SK-N-SH (cell line): ENCODE results near the gene EPB41L5. TPM values are rescaled to one million over a fixed set of nuclear protein-coding genes. Genes with fewer than 3 reads are reported as not detected.

Source experiments
- CTCF ChIA-PET: fragments of 300-600, 350-600 bp; formaldehyde crosslinking; extraction: SDS; loops from one replicate; lab custom pipeline; 2021; lab: Yijun Ruan, JAX
- POLR2A ChIA-PET: fragments of 350-600 bp; sonication (Branson Sonifier 250); formaldehyde crosslinking; extraction: SDS; loops from one replicate; lab custom pipeline; 2020; ENCODE audit warnings: antibody characterized with exemption, inconsistent platforms; lab: Yijun Ruan, JAX
- DNase-seq: peaks from one replicate; pipeline ENCODE4 v3.0.0; 2012
- H2AFZ ChIP-seq: fragments of 200-600 bp; sonication (generic); 2 replicates; pipeline ENCODE4 v1.8.1; 2016; ENCODE audit warnings: antibody characterized with exemption, mild to moderate bottlenecking, low read depth
- H3F3A ChIP-seq: fragments of 200-600 bp; sonication (generic); replicated peaks from 2 replicates; pipeline ENCODE3; 2016; ENCODE audit warnings: antibody characterized with exemption, mild to moderate bottlenecking; ENCODE audit not compliant: insufficient read depth
- H3K27ac ChIP-seq, 2 experiments: fragments of 200-500 bp in 1 of 2; fragments of 200-600 bp in 1 of 2; sonication (Bioruptor generic) in 1 of 2; sonication (generic), shearing (Covaris generic) in 1 of 2; 2 replicates each; pipeline versions ENCODE4 v1.5.1 to v1.6.1; 2014 to 2016; ENCODE audit warnings: low read depth in 2 of 2, inconsistent platforms in 1 of 2, low read length in 1 of 2, mild to moderate bottlenecking in 1 of 2, mixed read lengths in 1 of 2
- H3K27me3 ChIP-seq: fragments of 200-600 bp; sonication (generic), shearing (Covaris generic); 2 replicates; pipeline ENCODE4 v1.6.1; 2016; ENCODE audit warnings: mixed run types; ENCODE audit not compliant: insufficient read depth
- H3K36me3 ChIP-seq, 2 experiments: fragments of 200-500 bp in 1 of 2; fragments of 200-600 bp in 1 of 2; sonication (Bioruptor generic) in 1 of 2; sonication (generic) in 1 of 2; replicated peaks in 1 of 2; 2 replicates each; pipeline versions ENCODE3 to v1.5.1; 2014 to 2016; ENCODE audit warnings: low read length in 1 of 2, mild to moderate bottlenecking in 1 of 2; ENCODE audit not compliant: insufficient read depth in 2 of 2, control insufficient read depth in 1 of 2
- H3K4me1 ChIP-seq, 2 experiments: fragments of 200-500 bp in 1 of 2; fragments of 200-600 bp in 1 of 2; sonication (Bioruptor generic) in 1 of 2; sonication (generic), shearing (Covaris generic) in 1 of 2; 2 replicates each; pipeline versions ENCODE4 v1.5.1 to v1.6.1; 2014 to 2016; ENCODE audit warnings: low read depth in 1 of 2, low read length in 1 of 2, mixed run types in 1 of 2; ENCODE audit not compliant: insufficient read depth in 2 of 2, control insufficient read depth in 1 of 2
- H3K4me2 ChIP-seq: fragments of 200-600 bp; sonication (generic), shearing (Covaris generic); 2 replicates; pipeline ENCODE4 v1.6.1; 2017; ENCODE audit warnings: mixed run types
- H3K4me3 ChIP-seq, 2 experiments: fragments of 200-500 bp in 1 of 2; fragments of 200-600 bp in 1 of 2; sonication (Bioruptor generic) in 1 of 2; sonication (generic), shearing (Covaris generic) in 1 of 2; 2 replicates each; pipeline versions ENCODE4 v1.5.1 to v1.8.1; 2014 to 2016; ENCODE audit warnings: low read depth in 2 of 2, inconsistent platforms in 1 of 2, low read length in 1 of 2, mild to moderate bottlenecking in 1 of 2, mixed read lengths in 1 of 2, moderate library complexity in 1 of 2
- H3K79me2 ChIP-seq: fragments of 200-600 bp; sonication (generic); 2 replicates; pipeline ENCODE4 v1.8.1; 2017; ENCODE audit warnings: mild to moderate bottlenecking; ENCODE audit not compliant: insufficient read depth
- H3K9ac ChIP-seq: fragments of 200-600 bp; sonication (generic); 2 replicates; pipeline ENCODE4 v1.6.1; 2017; ENCODE audit warnings: mixed run types
- H3K9me2 ChIP-seq: fragments of 200-600 bp; sonication (generic); 2 replicates; pipeline ENCODE4 v1.6.1; 2017; ENCODE audit warnings: mixed run types
- H3K9me3 ChIP-seq: fragments of 200-600 bp; sonication (generic); 2 replicates; pipeline ENCODE4 v1.6.1; 2017; ENCODE audit warnings: mixed run types, mild to moderate bottlenecking, moderate library complexity
- H4K20me1 ChIP-seq: fragments of 200-600 bp; sonication (generic); 2 replicates; pipeline ENCODE4 v1.6.1; 2017; ENCODE audit warnings: mild to moderate bottlenecking, mixed run types; ENCODE audit not compliant: insufficient read depth
- CHD2 ChIP-seq: fragments of 150-350 bp; IDR thresholded peaks from 2 replicates; pipeline ENCODE4 v1.6.1; 2018; ENCODE audit warnings: low read length; ENCODE audit not compliant: partially characterized antibody
- ELF1 ChIP-seq: IDR thresholded peaks from 2 replicates; pipeline ENCODE4 v1.4.0; 2012
- EP300 ChIP-seq, 2 experiments: IDR thresholded peaks; 2 replicates each; pipeline versions ENCODE4 v1.4.0 to v1.6.1; 2012; ENCODE audit warnings: borderline replicate concordance in 1 of 2, low read depth in 1 of 2, low read length in 1 of 2
- FOSL2 ChIP-seq: IDR thresholded peaks from 2 replicates; pipeline ENCODE4 v1.4.0; 2012; ENCODE audit warnings: low read depth, mild to moderate bottlenecking, moderate library complexity, borderline replicate concordance
- FOXJ3 ChIP-seq: sonication (generic); formaldehyde crosslinking; IDR thresholded peaks from 2 replicates; pipeline ENCODE4 v1.5.1; 2020; ENCODE audit warnings: mild to moderate bottlenecking, missing genetic modification reagents
- JUND ChIP-seq: IDR thresholded peaks from 2 replicates; pipeline ENCODE4 v1.4.0; 2012
- PBX3 ChIP-seq: IDR thresholded peaks from 2 replicates; pipeline ENCODE4; 2012
- POLR2AphosphoS5 ChIP-seq: IDR thresholded peaks from 2 replicates; pipeline ENCODE4 v1.6.1; 2012; ENCODE audit warnings: low read depth, low read length
- RAD21 ChIP-seq: IDR thresholded peaks from 2 replicates; pipeline ENCODE4 v1.6.1; 2012; ENCODE audit warnings: mild to moderate bottlenecking, low read length
- REST ChIP-seq: IDR thresholded peaks from 2 replicates; pipeline ENCODE4 v1.6.1; 2012; ENCODE audit warnings: mild to moderate bottlenecking, low read depth, low read length, moderate library complexity
- TCF12 ChIP-seq: IDR thresholded peaks from 2 replicates; pipeline ENCODE4 v1.4.0; 2012
- TEAD4 ChIP-seq: IDR thresholded peaks from 2 replicates; pipeline ENCODE4 v1.4.0; 2012; ENCODE audit warnings: mild to moderate bottlenecking, borderline replicate concordance; ENCODE audit not compliant: insufficient read depth
- USF1 ChIP-seq: IDR thresholded peaks from 2 replicates; pipeline ENCODE4 v1.4.0; 2012; ENCODE audit warnings: low read depth, borderline replicate concordance
- ZBTB33 ChIP-seq: IDR thresholded peaks from 2 replicates; pipeline ENCODE4 v1.4.0; 2012; ENCODE audit warnings: low read depth, borderline replicate concordance
- WGBS: methylation state at CpG from one replicate; pipeline ENCODE4 v1.1.6; 2017; ENCODE audit warnings: low lambda C conversion rate; 5-methylcytosine and 5-hydroxymethylcytosine counted together
- polyA plus RNA-seq, 3 experiments: library from polyadenylated mRNA; depleted of rRNA; stranded (reverse); fragments of >200 nt; gene quantifications; 2 replicates each; pipeline ENCODE4 v1.2.3, GENCODE V29; 2012
- TF ChIP-seq, protein P1 (sequence below): fragments of 150-350 bp; IDR thresholded peaks from 2 replicates; pipeline ENCODE4 v1.6.1; 2016; ENCODE audit warnings: mild to moderate bottlenecking, low read depth, low read length

Gene EPB41L5
- polyA plus RNA-seq, 1 of the 3 experiments (the other 2 are of a cell fraction): 5.3 TPM

DNA sequence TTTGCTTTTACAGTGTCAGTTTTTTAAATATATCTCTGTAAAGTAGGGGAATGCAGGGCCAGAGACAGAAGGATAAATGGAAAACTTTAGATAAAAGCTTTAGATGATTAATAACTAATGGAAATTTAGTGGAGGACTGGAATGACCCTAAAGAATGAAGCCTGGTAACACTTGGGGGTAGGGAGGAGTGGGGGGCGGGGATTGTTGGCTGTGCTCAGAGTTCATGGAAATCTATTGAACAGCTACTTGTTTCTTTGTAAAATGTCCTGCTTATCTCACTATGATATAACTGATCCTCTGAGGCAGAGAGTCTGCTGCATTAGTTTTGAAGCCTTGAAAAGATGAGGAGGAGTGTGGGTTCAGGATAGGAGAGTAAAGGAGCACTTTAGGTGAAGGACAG lies 119.8 kb downstream of the EPB41L5 start:
- TF ChIP-seq POLR2AphosphoS5 (no peak), EP300 (IDR thresholded peaks at IDR 0.05; ENCODE audit: borderline replicate concordance in 1 of 2, low read depth in 1 of 2, low read length in 1 of 2) (no peak), REST (no peak)
- 0 out of 2 replicates have a peak overlapping the region, but pooled peaks have one; percentile 28 for H3K4me2 ChIP-seq
- ChIA-PET POLR2A (no interaction called here), CTCF (interaction anchor here (0.6 to 5.3 kb wide), 4 partner anchors 23 to 932 kb away, joined by 3 to 33 read pairs (median 16); no protein-coding TSS in a partner anchor)
- peaks cover 3 to 24% of the 10 kb centered on the region in 2 experiments; a peak in 2 of 4 replicates for H3K4me1 ChIP-seq
- H3K9ac ChIP-seq: no peak overlapping the region
- peaks cover 4% of the 10 kb centered on the region for H3F3A ChIP-seq
- H2AFZ ChIP-seq: 0 out of 2 replicates have a peak overlapping the region, but pooled peaks have one; percentile 9
- H3K27ac ChIP-seq: peak overlapping the region; percentile 48 to 92; a peak in 3 of 4 replicates
- H3K9me3 ChIP-seq: no peaks in the 10 kb centered on the region
- no peak overlapping the region for H3K4me3 ChIP-seq
- no peaks in the 10 kb centered on the region for H4K20me1 ChIP-seq
- peaks cover 11 to 17% of the 10 kb centered on the region in 2 experiments for H3K36me3 ChIP-seq
- 96% methylated on average over 1 of the region's 1 CpG for WGBS
- DNase-seq: no peak
- no peaks in the 10 kb centered on the region for H3K27me3 ChIP-seq
- H3K79me2 ChIP-seq: no peaks in the 10 kb centered on the region
- H3K9me2 ChIP-seq: no peaks in the 10 kb centered on the region

DNA sequence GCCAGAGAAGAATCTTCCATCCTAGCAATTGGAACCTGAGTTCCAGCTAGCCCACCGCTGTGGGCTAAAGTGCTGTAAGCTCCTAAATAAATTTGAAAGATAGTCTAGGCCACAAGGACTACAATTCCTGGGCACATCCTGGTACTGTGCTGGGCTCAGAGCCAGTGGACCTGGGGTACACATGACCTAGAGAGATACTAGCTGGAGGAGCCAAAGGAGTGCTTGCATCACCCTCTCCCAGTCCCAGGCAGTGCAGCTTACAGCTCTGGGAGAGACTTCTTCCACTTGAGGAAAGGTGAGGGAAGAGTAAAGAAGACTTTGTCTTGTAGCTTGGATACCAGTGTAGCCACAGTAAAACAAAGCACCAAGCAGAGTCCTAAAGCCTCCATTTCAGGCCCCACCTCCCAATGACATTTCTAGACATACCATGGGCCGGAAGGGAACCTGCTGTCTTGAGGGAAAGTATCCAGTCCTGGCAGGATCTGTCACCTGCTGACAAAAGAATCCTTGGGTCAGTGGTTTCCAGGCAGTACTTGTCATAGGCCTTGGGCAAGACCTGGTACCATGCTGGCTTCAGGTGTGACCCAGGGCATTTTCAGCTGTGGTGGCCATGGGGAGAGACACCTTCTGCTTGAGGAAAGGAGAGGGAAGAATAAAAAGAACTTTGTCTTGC lies 120.8 kb downstream of the EPB41L5 start:
- Histone ChIP-seq H4K20me1 (no peaks in the 10 kb centered on the region), H3F3A (peaks cover 4% of the 10 kb centered on the region), H3K27ac (peak overlapping the region in 1 of 2 experiments; percentile 92; a peak in 2 of 4 replicates), H3K4me2 (no peak overlapping the region), H3K4me3 (no peak overlapping the region; a peak in 1 of 4 replicates), H2AFZ (no peak overlapping the region), H3K79me2 (no peaks in the 10 kb centered on the region), H3K27me3 (no peaks in the 10 kb centered on the region), H3K9me2 (no peaks in the 10 kb centered on the region), H3K9me3 (no peaks in the 10 kb centered on the region), H3K9ac (no peak overlapping the region), H3K36me3 (peaks cover 11 to 16% of the 10 kb centered on the region in 2 experiments), H3K4me1 (peaks cover 3 to 24% of the 10 kb centered on the region in 2 experiments; a peak in 2 of 4 replicates)
- 79% methylated on average over 2 of the region's 2 CpGs for WGBS
- ChIA-PET POLR2A (no interaction called here), CTCF (interaction anchor here (0.6 to 5.3 kb wide), 4 partner anchors 17 to 41 kb away, joined by 3 to 33 read pairs (median 16); no protein-coding TSS in a partner anchor)
- TF ChIP-seq ZBTB33 (no peak), CHD2 (no peak), FOSL2 (no peak), FOXJ3 (CRISPR knock-in tag) (no peak), JUND (no peak), TCF12 (no peak), RAD21 (no peak), ELF1 (no peak), PBX3 (no peak), TEAD4 (no peak), USF1 (no peak)
- TF ChIP-seq, protein P1, sequence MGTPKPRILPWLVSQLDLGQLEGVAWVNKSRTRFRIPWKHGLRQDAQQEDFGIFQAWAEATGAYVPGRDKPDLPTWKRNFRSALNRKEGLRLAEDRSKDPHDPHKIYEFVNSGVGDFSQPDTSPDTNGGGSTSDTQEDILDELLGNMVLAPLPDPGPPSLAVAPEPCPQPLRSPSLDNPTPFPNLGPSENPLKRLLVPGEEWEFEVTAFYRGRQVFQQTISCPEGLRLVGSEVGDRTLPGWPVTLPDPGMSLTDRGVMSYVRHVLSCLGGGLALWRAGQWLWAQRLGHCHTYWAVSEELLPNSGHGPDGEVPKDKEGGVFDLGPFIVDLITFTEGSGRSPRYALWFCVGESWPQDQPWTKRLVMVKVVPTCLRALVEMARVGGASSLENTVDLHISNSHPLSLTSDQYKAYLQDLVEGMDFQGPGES: no peak
- no peak for DNase-seq
